ENCODE results near the gene HSPA5. TPM values are rescaled to one million over a fixed set of nuclear protein-coding genes. Genes with fewer than 3 reads are reported as not detected.

The HSPA5 gene
- total and polyA plus RNA-seq, 2 donors (not counting 1 experiment from before 2014, with no cell fraction given): 40.1 to 94.5 TPM

- peaks cover 7 to 11% of the 10 kb centered on the region in 2 donors for H3K4me1 ChIP-seq (ENCODE audit: control insufficient read depth in 2 of 2, insufficient read depth in 2 of 2, low read length in 2 of 2)
- no peak overlapping the region for H3K27ac ChIP-seq (ENCODE audit: low read length in 2 of 2)
- H3K9ac ChIP-seq (ENCODE audit: low read length): no peak overlapping the region
- H3K79me2 ChIP-seq (ENCODE audit: control insufficient read depth, insufficient read depth, low read length): peaks cover 1% of the 10 kb centered on the region
- Mint-ChIP-seq H3K27me3 (no peaks in the 10 kb centered on the region), H3K27ac (no peak overlapping the region), H3K9me3 (ENCODE audit: insufficient read depth) (no peaks in the 10 kb centered on the region), H3K4me3 (no peak overlapping the region), H3K4me1 (peaks cover 10% of the 10 kb centered on the region)
- ATAC-seq (ENCODE audit: low read depth) (no peak), DNase-seq (no peak)
- TF ChIP-seq EZH2 (IDR thresholded peaks at IDR 0.05; ENCODE audit: borderline replicate concordance, insufficient read depth, low read depth, low read length, poor library complexity, severe bottlenecking) (no peak), CTCF (IDR thresholded peaks at IDR 0.05) (no peak)
- intact Hi-C loops (cut with micrococcal nuclease): loop anchor here (5.0 kb wide), 1 partner anchor 342 kb away; the partner anchor contains the start of genes ARPC5L and RPL35
- ChIA-PET CTCF (no interaction called here), POLR2A (no interaction called here)
- 88% methylated on average over 1 of the region's 3 CpGs for WGBS (ENCODE audit: insufficient coverage)
- no peak overlapping the region for H2AFZ ChIP-seq (ENCODE audit: insufficient read depth, low read depth, low read length, poor library complexity, severe bottlenecking)
- peaks cover under 1 to 15% of the 10 kb centered on the region in 2 experiments for H3K36me3 ChIP-seq (replicated peaks in 1 of 2; ENCODE audit: control extremely low read depth in 1 of 2, control insufficient read depth in 1 of 2, extremely low read depth in 1 of 2, insufficient read depth in 2 of 2, low read length in 1 of 2)
- H3K9me3 ChIP-seq (ENCODE audit: control extremely low read depth in 1 of 3, control insufficient read depth in 2 of 3, insufficient read depth in 1 of 3, low read length in 2 of 3): no peaks in the 10 kb centered on the region
- H4K20me1 ChIP-seq (ENCODE audit: control insufficient read depth, insufficient read depth, low read length, poor library complexity, severe bottlenecking): no peaks in the 10 kb centered on the region
- no peaks in the 10 kb centered on the region for H3K27me3 ChIP-seq (replicated peaks in 1 of 4; ENCODE audit: control extremely low read depth in 1 of 4, control insufficient read depth in 3 of 4, insufficient read depth in 4 of 4, low read length in 3 of 4)
- no peak overlapping the region for H3K4me3 ChIP-seq (ENCODE audit: control extremely low read depth in 1 of 5, extremely low read depth in 1 of 5, insufficient read depth in 1 of 5, low read depth in 2 of 5, low read length in 4 of 5)
- H3K4me2 ChIP-seq (replicated peaks; ENCODE audit: low read depth, low read length, poor library complexity, severe bottlenecking): no peak overlapping the region
These were observed 36.7 kb downstream of the HSPA5 start for GRCh38 chr9:125204477-125204876.

GRCh38 chr9:125202846-125203618, 38.1 kb downstream of the HSPA5 start:
- H3K4me2 ChIP-seq (replicated peaks; ENCODE audit: low read depth, low read length, poor library complexity, severe bottlenecking): no peak overlapping the region
- no CpG with 5 or more reads among the region's 1 CpG for WGBS (ENCODE audit: insufficient coverage)

More at GRCh38 chr9:125202846-125203618, 38.1 kb downstream of the HSPA5 start:
- Histone ChIP-seq H3K4me3 (ENCODE audit: control extremely low read depth in 1 of 5, extremely low read depth in 1 of 5, insufficient read depth in 1 of 5, low read depth in 2 of 5, low read length in 4 of 5) (no peak overlapping the region), H3K9ac (ENCODE audit: low read length) (no peak overlapping the region), H3K36me3 (replicated peaks in 1 of 2; ENCODE audit: control extremely low read depth in 1 of 2, control insufficient read depth in 1 of 2, extremely low read depth in 1 of 2, insufficient read depth in 2 of 2, low read length in 1 of 2) (peaks cover 0 to 15% of the 10 kb centered on the region in 2 experiments), H4K20me1 (ENCODE audit: control insufficient read depth, insufficient read depth, low read length, poor library complexity, severe bottlenecking) (no peaks in the 10 kb centered on the region), H3K4me1 (ENCODE audit: control insufficient read depth in 2 of 2, insufficient read depth in 2 of 2, low read length in 2 of 2) (peaks cover 9 to 14% of the 10 kb centered on the region in 2 donors), H3K27me3 (replicated peaks in 1 of 4; ENCODE audit: control extremely low read depth in 1 of 4, control insufficient read depth in 3 of 4, insufficient read depth in 4 of 4, low read length in 3 of 4) (no peaks in the 10 kb centered on the region), H3K9me3 (ENCODE audit: control extremely low read depth in 1 of 3, control insufficient read depth in 2 of 3, insufficient read depth in 1 of 3, low read length in 2 of 3) (no peaks in the 10 kb centered on the region), H3K27ac (ENCODE audit: low read length in 2 of 2) (no peak overlapping the region), H3K79me2 (ENCODE audit: control insufficient read depth, insufficient read depth, low read length) (peaks cover 2% of the 10 kb centered on the region), H2AFZ (ENCODE audit: insufficient read depth, low read depth, low read length, poor library complexity, severe bottlenecking) (no peak overlapping the region)
- H3K27ac Mint-ChIP-seq: no peak overlapping the region
- TF ChIP-seq CTCF (IDR thresholded peaks at IDR 0.05) (no peak), EZH2 (IDR thresholded peaks at IDR 0.05; ENCODE audit: borderline replicate concordance, insufficient read depth, low read depth, low read length, poor library complexity, severe bottlenecking) (no peak)
- no peak for ATAC-seq (ENCODE audit: low read depth)
- H3K4me3 Mint-ChIP-seq: no peak overlapping the region
- ChIA-PET POLR2A (no interaction called here), CTCF (no interaction called here)
- H3K4me1 Mint-ChIP-seq: peaks cover 11% of the 10 kb centered on the region
- no peak for DNase-seq
- H3K27me3 Mint-ChIP-seq: no peaks in the 10 kb centered on the region
- H3K9me3 Mint-ChIP-seq (ENCODE audit: insufficient read depth): no peaks in the 10 kb centered on the region
- intact Hi-C loops (cut with micrococcal nuclease): loop anchor here (5.0 kb wide), 1 partner anchor 341 kb away; the partner anchor contains the start of genes ARPC5L and RPL35
